HG03196 (cell line): ENCODE results near the gene APLF.
"Not testable (repeated sequence)": the region's sequence is repeated elsewhere in the genome, so short reads cannot be mapped to it uniquely, and the experiment has no call there.

Experiments used
- ATAC-seq: cut with Tn5 transposase; IDR thresholded peaks from one replicate; pipeline ENCODE4 v1.9.1; 2021; ENCODE audit not compliant: unreplicated experiment

Gene APLF

GRCh38 chr2:68568116-68568515 lies 100.7 kb downstream of the APLF start:
- ATAC-seq: no peak

- ATAC-seq: no peak
Measured at GRCh38 chr2:68569604-68570003, 102.2 kb downstream of the APLF start.

GRCh38 chr2:68570434-68570833 lies 103.0 kb downstream of the APLF start:
- ATAC-seq: not testable (repeated sequence)

GRCh38 chr2:68574202-68574791 lies 106.9 kb downstream of the APLF start:
- no peak for ATAC-seq

- ATAC-seq: no peak
Measured at GRCh38 chr2:68577183-68577582, 109.8 kb downstream of the APLF start.

GRCh38 chr2:68579689-68580088 lies 112.3 kb downstream of the APLF start:
- no peak for ATAC-seq

DNA sequence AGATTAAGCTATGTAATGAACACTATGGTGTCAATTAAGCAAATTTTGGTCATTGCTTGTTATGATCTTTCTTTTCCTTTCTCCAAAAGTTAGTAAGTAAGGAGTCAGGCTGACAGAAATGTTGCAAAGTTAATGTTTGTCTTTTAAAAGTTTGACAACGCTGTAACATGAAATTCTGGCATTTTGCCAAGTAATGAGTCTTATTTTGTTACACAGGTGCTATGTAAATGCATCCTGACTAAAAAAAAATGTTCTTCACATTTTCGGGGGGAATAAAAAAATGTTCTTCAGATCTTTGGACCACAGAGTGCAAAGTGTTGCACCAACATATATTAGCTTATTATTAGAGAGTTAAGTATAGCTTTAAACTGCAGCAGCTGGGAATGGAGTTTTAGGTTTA lies 121.2 kb downstream of the APLF start:
- ATAC-seq: no peak

DNA sequence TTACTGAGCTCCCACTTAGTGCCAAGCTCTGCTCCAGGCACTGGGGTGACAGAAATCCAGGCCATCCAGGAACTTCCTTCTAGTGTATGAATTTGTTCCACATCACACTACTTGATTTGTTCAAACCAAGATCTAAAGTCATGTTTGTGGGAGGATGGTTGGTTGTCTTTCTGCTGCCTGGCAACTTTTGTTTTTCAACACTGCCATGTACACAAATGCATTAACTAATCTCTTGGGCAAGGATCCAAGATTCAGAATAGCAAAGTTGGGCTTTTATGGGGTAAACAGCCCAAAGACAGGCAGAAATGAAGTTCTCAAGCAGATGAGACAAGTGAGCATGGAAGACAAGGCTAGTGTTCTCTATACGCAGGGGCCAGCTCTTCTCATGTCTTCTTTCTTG lies 122.6 kb downstream of the APLF start:
- ATAC-seq: no peak

DNA sequence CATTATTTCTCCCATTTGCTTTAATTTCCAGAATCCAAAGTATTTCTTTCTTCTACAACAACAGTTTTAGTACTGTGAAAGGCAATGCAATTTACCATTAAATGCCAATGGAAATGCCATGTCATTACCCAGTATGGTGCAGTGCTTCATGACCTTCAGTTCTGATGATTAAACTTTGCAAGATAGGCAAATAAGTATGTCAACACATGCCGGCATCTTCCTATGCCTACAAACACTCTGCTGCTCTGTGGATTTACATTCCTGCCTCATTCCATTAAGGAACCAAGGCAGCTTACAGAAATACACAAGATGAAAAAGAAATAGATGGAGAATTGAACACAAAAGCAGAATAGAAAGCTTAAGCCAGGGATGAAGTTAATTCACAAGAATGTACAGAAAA lies 123.3 kb downstream of the APLF start:
- ATAC-seq: no peak

DNA sequence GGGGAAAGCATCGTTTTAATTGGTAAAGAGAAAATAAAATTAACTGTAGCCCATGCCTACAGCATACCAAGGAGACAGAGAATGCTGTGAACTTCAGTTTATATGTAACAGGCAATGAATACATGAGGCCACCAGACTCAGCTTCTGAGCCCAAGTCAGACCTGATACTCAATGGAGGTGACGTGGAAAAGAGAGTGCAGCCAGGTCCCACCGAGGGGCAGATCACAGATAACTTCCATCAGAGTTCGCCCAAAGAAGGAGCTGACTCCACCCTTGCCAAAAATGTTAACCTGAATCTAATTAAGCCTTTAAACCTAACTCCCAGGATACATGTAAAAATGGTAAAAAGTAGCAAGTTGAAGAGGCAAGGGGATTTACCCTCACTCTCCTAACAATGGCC lies 123.8 kb downstream of the APLF start:
- no peak for ATAC-seq

- no peak for ATAC-seq
Measured at GRCh38 chr2:68594041-68594440, 126.7 kb downstream of the APLF start.

- no peak for ATAC-seq
Measured at GRCh38 chr2:68594674-68595492, 127.5 kb downstream of the APLF start.

DNA sequence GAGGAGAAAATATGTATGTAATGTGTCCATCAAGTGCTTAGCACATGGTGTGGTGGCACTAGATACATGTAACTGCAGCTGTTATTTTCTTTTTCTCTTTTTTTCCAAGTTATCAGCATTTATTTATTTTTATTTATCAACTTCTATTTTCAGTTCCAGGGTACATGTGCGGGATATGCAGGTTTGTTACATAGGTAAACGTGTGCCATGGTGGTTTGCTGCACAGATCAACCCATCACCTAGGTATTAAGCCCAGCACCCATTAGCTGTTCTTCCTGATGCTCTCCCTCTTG lies 128.1 kb downstream of the APLF start:
- not testable (repeated sequence) for ATAC-seq

DNA sequence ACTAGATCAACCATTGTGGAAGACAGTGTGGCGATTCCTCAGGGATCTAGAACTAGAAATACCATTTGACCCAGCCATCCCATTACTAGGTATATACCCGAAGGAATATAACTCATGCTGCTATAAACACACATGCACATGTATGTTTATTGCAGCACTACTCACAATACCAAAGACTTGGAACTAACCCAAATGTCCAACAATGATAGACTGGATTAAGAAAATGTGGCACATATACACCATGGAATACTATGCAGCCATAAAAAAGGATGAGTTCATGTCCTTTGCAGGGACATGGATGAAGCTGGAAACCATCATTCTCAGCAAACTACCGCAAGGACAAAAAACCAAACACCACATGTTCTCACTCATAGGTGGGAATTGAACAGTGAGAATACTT lies 133.1 kb downstream of the APLF start:
- ATAC-seq: not testable (repeated sequence)

- ATAC-seq: no peak
Measured at GRCh38 chr2:68603059-68603458, 135.7 kb downstream of the APLF start.

GRCh38 chr2:68604077-68604476 lies 136.7 kb downstream of the APLF start:
- ATAC-seq: no peak

- no peak for ATAC-seq
Measured at GRCh38 chr2:68605939-68606338, 138.6 kb downstream of the APLF start.

DNA sequence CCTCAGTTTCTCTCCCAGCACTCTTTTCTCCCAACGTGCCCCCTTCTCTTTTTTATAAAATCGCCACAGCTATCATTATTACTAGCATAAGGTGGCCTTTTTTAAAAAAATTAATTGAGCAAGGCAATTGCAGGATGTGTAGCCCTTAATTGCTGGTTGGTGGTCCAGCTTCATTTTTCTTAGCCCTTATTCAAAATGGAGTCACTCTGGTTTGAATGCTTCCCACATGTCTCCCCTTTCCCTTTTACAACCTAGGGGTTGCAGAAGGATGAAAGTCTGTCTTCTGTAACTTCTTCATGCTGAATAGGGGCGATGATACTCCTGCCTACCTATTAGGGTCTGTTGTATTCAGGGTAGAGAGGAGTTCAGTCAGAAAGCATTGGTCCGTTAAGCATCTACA lies 139.4 kb downstream of the APLF start:
- no peak for ATAC-seq

GRCh38 chr2:68607837-68608236 lies 140.5 kb downstream of the APLF start:
- no peak for ATAC-seq

DNA sequence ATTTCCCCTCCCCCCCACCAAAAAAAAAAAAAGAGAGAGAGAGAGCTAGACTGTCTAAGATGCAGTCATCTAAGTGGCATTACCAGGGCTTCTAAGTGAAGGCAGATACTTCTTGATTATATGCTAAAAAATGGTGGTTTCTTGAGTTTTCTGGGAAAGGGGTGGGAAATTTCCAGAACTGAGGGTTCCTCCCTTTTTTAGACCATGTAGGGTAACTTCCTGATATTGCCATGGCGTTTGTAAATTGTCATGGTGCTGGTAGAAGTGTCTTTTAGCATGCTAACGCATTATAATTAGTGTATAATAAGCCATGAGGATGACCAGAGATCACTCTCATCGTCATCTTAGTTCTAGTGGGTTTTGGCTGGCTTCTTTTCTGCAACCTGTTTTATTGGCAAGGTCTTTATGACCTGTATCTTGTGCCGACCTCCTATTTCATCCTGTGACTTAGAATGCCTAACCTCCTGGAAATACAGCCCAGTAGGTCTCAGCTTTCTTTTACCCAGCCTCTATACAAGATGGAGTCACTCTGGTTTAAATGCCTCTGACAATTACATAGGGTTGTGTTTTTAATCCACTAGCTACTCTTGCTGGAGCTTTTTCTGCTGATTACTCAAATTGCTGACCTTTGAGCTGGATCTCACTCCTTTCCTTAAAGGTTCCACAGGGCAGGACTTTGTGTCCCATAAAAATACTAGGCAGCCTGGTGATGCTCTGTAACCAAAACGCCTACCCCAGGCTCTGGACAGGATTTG lies 145.6 kb downstream of the APLF start:
- ATAC-seq: no peak

DNA sequence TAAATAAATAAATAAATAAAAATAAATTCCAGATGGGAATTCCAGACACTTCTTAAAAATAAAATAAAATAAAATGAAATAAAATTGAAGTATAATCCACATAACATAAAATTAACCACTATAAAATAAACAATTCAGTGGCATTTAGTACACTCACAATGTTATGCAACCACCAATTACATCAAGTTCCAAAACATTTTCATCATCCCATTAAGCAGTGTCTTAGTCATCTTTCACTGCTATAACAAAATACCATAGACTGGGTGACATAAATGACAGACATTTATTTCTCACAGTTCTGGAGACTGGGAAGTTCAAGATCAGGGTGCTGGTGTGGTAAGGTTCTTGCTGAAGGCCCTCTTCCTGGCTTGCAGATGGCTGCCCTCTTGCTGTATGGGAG lies 153.4 kb downstream of the APLF start:
- ATAC-seq: no peak

- no peak for ATAC-seq
Measured at GRCh38 chr2:68623820-68624219, 156.4 kb downstream of the APLF start.
